Coronary artery (tissue), 2 donors: ENCODE measurements around the gene TMEM200B.

Source experiments
- DNase-seq: peaks from one replicate; pipeline ENCODE4 v3.0.0-alpha.2; 2017; ENCODE audit warnings: low spot score
- H3K27ac ChIP-seq, 2 donors: fragments of 200-600 bp; sonication (generic); one replicate each; pipeline ENCODE4 v1.5.1; 2016 to 2019
- H3K4me3 ChIP-seq: fragments of 200-600 bp; sonication (generic); 2 replicates; pipeline ENCODE4 v1.5.1; 2016; ENCODE audit warnings: mild to moderate bottlenecking, moderate library complexity
- CTCF ChIP-seq: fragments of 200-600 bp; sonication (generic); IDR thresholded peaks from one replicate; pipeline ENCODE4 v1.5.1; 2019; ENCODE audit warnings: antibody characterized with exemption

The TMEM200B gene

GRCh38 chr1:29125237-29125641 lies 1.5 kb upstream of the TMEM200B start:
- DNase-seq, result no peak
- TF ChIP-seq CTCF, result no peak
- Histone ChIP-seq H3K4me3 (peak overlapping the region; percentile 90), H3K27ac (peak overlapping the region; percentile 95 to 99)

- peak overlapping the region; percentile 90 for H3K4me3 ChIP-seq
- DNase-seq, result peak; percentile 93
- peak; percentile 86 for TF ChIP-seq CTCF
- H3K27ac ChIP-seq, result peak overlapping the region; percentile 95 to 99
Measured at GRCh38 chr1:29124366-29125236, 898 bp upstream of the TMEM200B start.

GRCh38 chr1:29123053-29123886 lies 433 bp downstream of the TMEM200B start:
- peak overlapping the region; percentile 95 to 99 for H3K27ac ChIP-seq
- no peak for TF ChIP-seq CTCF
- DNase-seq, result peak; percentile 79
- peak overlapping the region; percentile 90 for H3K4me3 ChIP-seq

GRCh38 chr1:29122682-29123052 lies 1.0 kb downstream of the TMEM200B start:
- no peak for TF ChIP-seq CTCF
- DNase-seq, result peak; percentile 90

GRCh38 chr1:29121936-29122681 lies 1.6 kb downstream of the TMEM200B start:
- peak overlapping the region; percentile 90 for H3K4me3 ChIP-seq
- peak overlapping the region; percentile 95 to 99 for H3K27ac ChIP-seq
- DNase-seq, result peak; percentile 80
- TF ChIP-seq CTCF, result no peak

More at GRCh38 chr1:29122682-29123052, 1.0 kb downstream of the TMEM200B start:
- peak overlapping the region; percentile 90 for H3K4me3 ChIP-seq
- peak overlapping the region; percentile 95 to 99 for H3K27ac ChIP-seq

- H3K4me3 ChIP-seq, result peak overlapping the region; percentile 90
Measured at GRCh38 chr1:29121516-29121935, 2.2 kb downstream of the TMEM200B start.

More at GRCh38 chr1:29121516-29121935, 2.2 kb downstream of the TMEM200B start:
- no peak for TF ChIP-seq CTCF
- DNase-seq, result no peak
- H3K27ac ChIP-seq, result peak overlapping the region; percentile 95 to 99
